OCI-LY7 (cell line): Measurements from ENCODE around the gene AFTPH. TPM values are rescaled to one million over a fixed set of nuclear protein-coding genes. Genes with fewer than 3 reads are reported as not detected.

Source experiments
- BruUV-seq: library from RNA; stranded (reverse); fragments of 400-500 nt; replicated peaks from 2 replicates; lab custom pipeline; 2021; lab: Mats Ljungman, UMichigan
- CTCF ChIA-PET: fragments of 300-600 bp; sonication (Branson Sonifier 250); formaldehyde crosslinking; loops from one replicate; lab custom pipeline; 2022; ENCODE audit warnings: antibody characterized with exemption; ENCODE audit not compliant: unreplicated experiment; lab: Charles Lee
- POLR2A ChIA-PET: fragments of 300-600 bp; sonication (Branson Sonifier 250); formaldehyde crosslinking; loops from one replicate; lab custom pipeline; 2022; ENCODE audit warnings: antibody characterized with exemption; lab: Charles Lee
- DNase-seq: peaks from one replicate; pipeline ENCODE4 v3.0.0-alpha.2; 2015; ENCODE audit warnings: low spot score
- H2AFZ ChIP-seq: fragments of 200-600 bp; sonication (generic), shearing (Covaris generic); 2 replicates; pipeline ENCODE4 v1.6.1; 2014; ENCODE audit warnings: mild to moderate bottlenecking, antibody characterized with exemption, low read length, moderate library complexity
- H3K27ac ChIP-seq: fragments of 200-600 bp; sonication (generic); 2 replicates; pipeline ENCODE4 v1.5.1; 2014; ENCODE audit warnings: mixed run types, low read depth, mild to moderate bottlenecking, moderate library complexity, low read length, inconsistent platforms; ENCODE audit not compliant: poor library complexity, severe bottlenecking
- H3K36me3 ChIP-seq: fragments of 200-600 bp; sonication (generic); 2 replicates; pipeline ENCODE4 v1.6.1; 2014; ENCODE audit warnings: mild to moderate bottlenecking, antibody characterized with exemption, low read length, moderate library complexity, mixed read lengths; ENCODE audit not compliant: insufficient read depth
- H3K4me1 ChIP-seq: fragments of 200-600 bp; sonication (generic); 2 replicates; pipeline ENCODE4 v1.5.1; 2014; ENCODE audit warnings: mild to moderate bottlenecking, low read length; ENCODE audit not compliant: insufficient read depth, poor library complexity, severe bottlenecking
- H3K4me2 ChIP-seq: fragments of 200-600 bp; sonication (generic); 2 replicates; pipeline ENCODE4 v1.6.1; 2014; ENCODE audit warnings: mild to moderate bottlenecking, low read length
- H3K4me3 ChIP-seq: fragments of 200-600 bp; sonication (generic); 2 replicates; pipeline ENCODE4 v1.5.1; 2014; ENCODE audit warnings: mild to moderate bottlenecking, low read depth, low read length; ENCODE audit not compliant: poor library complexity, severe bottlenecking
- H3K79me2 ChIP-seq: fragments of 200-600 bp; sonication (generic); 2 replicates; pipeline ENCODE4 v1.6.1; 2016; ENCODE audit warnings: low read depth, mild to moderate bottlenecking, low read length, moderate library complexity, mixed read lengths; ENCODE audit not compliant: insufficient read depth
- H3K9me2 ChIP-seq: fragments of 200-600 bp; sonication (generic); 2 replicates; pipeline ENCODE4 v1.6.1; 2016; ENCODE audit warnings: mild to moderate bottlenecking, low read length, mixed read lengths; ENCODE audit not compliant: insufficient read depth
- H3K9me3 ChIP-seq: fragments of 200-600 bp; sonication (generic); 2 replicates; pipeline ENCODE4 v1.6.1; 2014; ENCODE audit warnings: mild to moderate bottlenecking, mixed run types, low read length, mixed read lengths
- H4K20me1 ChIP-seq: fragments of 200-600 bp; sonication (generic); 2 replicates; pipeline ENCODE4 v1.6.1; 2014; ENCODE audit warnings: mild to moderate bottlenecking, antibody characterized with exemption, low read length, moderate library complexity, mixed read lengths; ENCODE audit not compliant: insufficient read depth
- EZH2phosphoT487 ChIP-seq: fragments of 200-600 bp; sonication (generic); IDR thresholded peaks from 2 replicates; pipeline ENCODE4 v1.6.1; 2018; ENCODE audit warnings: low read depth, borderline replicate concordance, mild to moderate bottlenecking, mixed run types, antibody characterized with exemption, low read length, moderate library complexity, mixed read lengths
- intact Hi-C: fragments of 100-400 bp; cut with micrococcal nuclease; formaldehyde crosslinking; loops from one replicate; pipeline ENCODE4 v1.10.0; 2022; ENCODE audit not compliant: unreplicated experiment
- total RNA-seq, 2 experiments: library from RNA; depleted of rRNA in 1 of 2; stranded (reverse); fragments of >200 nt in 1 of 2; shearing (Covaris generic) in 1 of 2; gene quantifications; 2 replicates each; pipeline ENCODE4 v1.2.3, GENCODE V29; 2014 to 2022
- TF ChIP-seq, protein P1 (sequence below): fragments of 200-600 bp; sonication (generic); conservative IDR thresholded peaks from 2 replicates; pipeline ENCODE4 v1.5.1; 2014; ENCODE audit warnings: mild to moderate bottlenecking, antibody characterized with exemption, low read length, moderate library complexity, mixed read lengths

The AFTPH gene
- total RNA-seq, 2 experiments from 2014 or later: 30.0 to 40.6 TPM

DNA sequence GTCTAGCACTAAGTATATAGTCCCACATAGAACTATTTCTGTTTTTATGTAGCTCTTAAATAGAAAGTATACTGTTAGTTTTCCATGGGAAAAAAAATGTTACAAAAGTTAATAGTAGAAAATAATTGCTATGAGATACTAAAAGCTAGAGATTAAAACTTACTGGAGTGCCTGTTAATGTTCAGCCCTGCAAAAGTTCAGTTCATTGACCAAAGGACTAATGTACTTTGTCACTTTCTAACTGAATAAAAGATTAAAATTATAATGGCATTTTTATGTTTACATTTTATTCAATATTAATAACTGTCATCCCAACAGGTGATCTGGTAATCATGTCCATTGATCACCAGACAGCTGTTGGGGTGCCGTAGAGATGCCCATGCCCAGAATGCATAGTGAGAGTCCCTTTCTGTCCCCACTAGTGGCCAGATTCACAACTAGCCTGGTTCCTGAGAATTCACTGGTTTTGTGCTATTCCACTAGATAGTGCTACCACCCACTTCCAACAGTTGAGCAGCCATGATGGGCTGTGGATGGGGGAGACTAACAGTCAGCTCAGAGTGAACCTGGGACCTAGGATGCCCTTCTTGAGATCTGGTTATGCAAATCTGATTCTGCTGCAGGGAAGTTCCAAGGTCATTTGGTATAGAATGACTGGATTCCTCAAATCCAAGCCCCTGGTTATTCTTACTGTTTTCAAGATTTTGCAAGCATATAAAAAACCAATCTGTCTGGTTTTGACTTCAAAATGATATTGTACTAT lies 57.8 kb downstream of the AFTPH start:
- DNase-seq: no peak
- no TSS peak for BruUV-seq
- ChIA-PET CTCF (interaction anchor here (0.8 to 1.0 kb wide), 3 partner anchors 21 to 42 kb away, joined by 3 read pairs; no protein-coding TSS in a partner anchor), POLR2A (interaction anchor here (0.6 to 3.1 kb wide), 8 partner anchors 9 to 554 kb away, joined by 3 to 22 read pairs (median 4); partner anchors contain the start of gene AFTPH)
- no peak overlapping the region for H3K4me3 ChIP-seq
- peaks cover 62% of the 10 kb centered on the region for H3K36me3 ChIP-seq
- H4K20me1 ChIP-seq: no peaks in the 10 kb centered on the region
- no peaks in the 10 kb centered on the region for H3K9me2 ChIP-seq
- no peak overlapping the region for H2AFZ ChIP-seq
- H3K27ac ChIP-seq: no peak overlapping the region
- TF ChIP-seq, protein P1, sequence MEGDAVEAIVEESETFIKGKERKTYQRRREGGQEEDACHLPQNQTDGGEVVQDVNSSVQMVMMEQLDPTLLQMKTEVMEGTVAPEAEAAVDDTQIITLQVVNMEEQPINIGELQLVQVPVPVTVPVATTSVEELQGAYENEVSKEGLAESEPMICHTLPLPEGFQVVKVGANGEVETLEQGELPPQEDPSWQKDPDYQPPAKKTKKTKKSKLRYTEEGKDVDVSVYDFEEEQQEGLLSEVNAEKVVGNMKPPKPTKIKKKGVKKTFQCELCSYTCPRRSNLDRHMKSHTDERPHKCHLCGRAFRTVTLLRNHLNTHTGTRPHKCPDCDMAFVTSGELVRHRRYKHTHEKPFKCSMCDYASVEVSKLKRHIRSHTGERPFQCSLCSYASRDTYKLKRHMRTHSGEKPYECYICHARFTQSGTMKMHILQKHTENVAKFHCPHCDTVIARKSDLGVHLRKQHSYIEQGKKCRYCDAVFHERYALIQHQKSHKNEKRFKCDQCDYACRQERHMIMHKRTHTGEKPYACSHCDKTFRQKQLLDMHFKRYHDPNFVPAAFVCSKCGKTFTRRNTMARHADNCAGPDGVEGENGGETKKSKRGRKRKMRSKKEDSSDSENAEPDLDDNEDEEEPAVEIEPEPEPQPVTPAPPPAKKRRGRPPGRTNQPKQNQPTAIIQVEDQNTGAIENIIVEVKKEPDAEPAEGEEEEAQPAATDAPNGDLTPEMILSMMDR: no peak
- no peak for TF ChIP-seq EZH2phosphoT487
- H3K4me2 ChIP-seq: no peak overlapping the region
- H3K4me1 ChIP-seq: peaks cover 16% of the 10 kb centered on the region
- H3K79me2 ChIP-seq: no peaks in the 10 kb centered on the region
- intact Hi-C loops: no loop called here
- H3K9me3 ChIP-seq: no peaks in the 10 kb centered on the region

DNA sequence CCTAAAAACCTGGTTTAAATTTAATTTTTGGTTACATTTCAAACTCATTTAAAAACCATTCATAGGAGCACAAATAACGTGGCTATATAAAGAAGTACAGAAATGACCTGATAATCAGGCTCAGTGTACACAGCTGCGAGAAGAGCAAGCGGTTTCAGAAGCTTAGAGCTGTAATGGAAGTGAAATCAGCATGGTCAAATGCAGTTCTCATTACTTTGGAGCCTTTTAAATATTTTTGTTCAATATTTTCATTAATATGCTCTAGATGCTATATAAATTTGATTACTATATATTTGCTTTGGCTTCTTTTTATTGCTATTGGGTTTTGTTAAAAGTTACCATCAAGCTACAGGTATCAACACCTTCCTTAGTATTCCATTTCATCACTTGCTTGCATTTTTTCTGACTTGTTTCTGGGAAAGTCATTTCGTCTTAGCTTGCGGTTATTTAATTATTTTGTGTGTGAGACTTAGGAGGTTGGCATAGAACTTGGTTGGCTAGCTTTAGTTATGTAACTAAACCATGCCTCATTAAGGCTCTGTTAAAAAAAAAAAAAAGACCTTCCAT lies 58.7 kb downstream of the AFTPH start:
- H3K27ac ChIP-seq: no peak overlapping the region
- no peaks in the 10 kb centered on the region for H3K9me2 ChIP-seq
- CTCF ChIA-PET: interaction anchor here (1.0 kb wide), 1 partner anchor 22 kb away, joined by 3 read pairs; no protein-coding TSS in a partner anchor
- intact Hi-C loops: no loop called here
- H3K36me3 ChIP-seq: peaks cover 63% of the 10 kb centered on the region; the same call in 1 of the 2 replicates
- no peaks in the 10 kb centered on the region for H3K9me3 ChIP-seq
- peaks cover 16% of the 10 kb centered on the region for H3K4me1 ChIP-seq
- no peak overlapping the region for H2AFZ ChIP-seq
- TF ChIP-seq, protein P1: no peak
- no peak for TF ChIP-seq EZH2phosphoT487
- POLR2A ChIA-PET: interaction anchor here (0.6 to 3.1 kb wide), 13 partner anchors 8 to 555 kb away, joined by 3 to 22 read pairs (median 4); partner anchors contain the start of gene AFTPH
- DNase-seq: peak; percentile 5
- H3K4me3 ChIP-seq: no peak overlapping the region
- no peak overlapping the region for H3K4me2 ChIP-seq
- no peaks in the 10 kb centered on the region for H3K79me2 ChIP-seq
- BruUV-seq: no TSS peak
- no peaks in the 10 kb centered on the region for H4K20me1 ChIP-seq
